Measurements from ENCODE around the gene PLPP3. TPM values are rescaled to one million over a fixed set of nuclear protein-coding genes. Genes with fewer than 3 reads are reported as not detected.

PLPP3 gene
- total and polyA plus RNA-seq, 9 of the 15 experiments (the other 6 are each of a cell fraction or from before 2014, with no cell fraction given), result 0.07 to 0.54 (median 0.20) TPM

- POLR2A ChIA-PET, result interaction anchor here (0.7 kb wide), 1 partner anchor 771 kb away, joined by 3 read pairs; no protein-coding TSS in a partner anchor
- H3K27me3 ChIP-seq (ENCODE audit: control insufficient read depth in 2 of 2, insufficient read depth in 2 of 2, low read length in 2 of 2), result no peaks in the 10 kb centered on the region; a peak in 1 of 5 replicates
- TF ChIP-seq RAD21 (CRISPR knock-in tag; conservative IDR thresholded peaks at IDR 0.05 in 1 of 2, IDR thresholded peaks at IDR 0.05 in 1 of 2) (peak; percentile 88 to 89), ZFP30 (CRISPR knock-in tag; IDR thresholded peaks at IDR 0.05; ENCODE audit: borderline replicate concordance) (no peak), ARNT (IDR thresholded peaks at IDR 0.05) (no peak), GATAD2B (IDR thresholded peaks at IDR 0.05; ENCODE audit: borderline replicate concordance) (no peak), DACH1 (IDR thresholded peaks at IDR 0.05; ENCODE audit: partially characterized antibody) (no peak), GTF2B (IDR thresholded peaks at IDR 0.05; ENCODE audit: extremely low read depth, insufficient read length) (no peak), PTBP1 (IDR thresholded peaks at IDR 0.05; ENCODE audit: low read depth, low read length) (no peak), CTCF (IDR thresholded peaks at IDR 0.05 in 2 of 3, conservative IDR thresholded peaks at IDR 0.05 in 1 of 3; ENCODE audit: insufficient read depth in 2 of 3, low read depth in 1 of 3, low read length in 3 of 3) (peak; percentile 46 to 79 (median 65); a peak in 5 of 6 replicates), ZNF311 (CRISPR knock-in tag; IDR thresholded peaks at IDR 0.05) (no peak)
- TF ChIP-seq, protein P1, sequence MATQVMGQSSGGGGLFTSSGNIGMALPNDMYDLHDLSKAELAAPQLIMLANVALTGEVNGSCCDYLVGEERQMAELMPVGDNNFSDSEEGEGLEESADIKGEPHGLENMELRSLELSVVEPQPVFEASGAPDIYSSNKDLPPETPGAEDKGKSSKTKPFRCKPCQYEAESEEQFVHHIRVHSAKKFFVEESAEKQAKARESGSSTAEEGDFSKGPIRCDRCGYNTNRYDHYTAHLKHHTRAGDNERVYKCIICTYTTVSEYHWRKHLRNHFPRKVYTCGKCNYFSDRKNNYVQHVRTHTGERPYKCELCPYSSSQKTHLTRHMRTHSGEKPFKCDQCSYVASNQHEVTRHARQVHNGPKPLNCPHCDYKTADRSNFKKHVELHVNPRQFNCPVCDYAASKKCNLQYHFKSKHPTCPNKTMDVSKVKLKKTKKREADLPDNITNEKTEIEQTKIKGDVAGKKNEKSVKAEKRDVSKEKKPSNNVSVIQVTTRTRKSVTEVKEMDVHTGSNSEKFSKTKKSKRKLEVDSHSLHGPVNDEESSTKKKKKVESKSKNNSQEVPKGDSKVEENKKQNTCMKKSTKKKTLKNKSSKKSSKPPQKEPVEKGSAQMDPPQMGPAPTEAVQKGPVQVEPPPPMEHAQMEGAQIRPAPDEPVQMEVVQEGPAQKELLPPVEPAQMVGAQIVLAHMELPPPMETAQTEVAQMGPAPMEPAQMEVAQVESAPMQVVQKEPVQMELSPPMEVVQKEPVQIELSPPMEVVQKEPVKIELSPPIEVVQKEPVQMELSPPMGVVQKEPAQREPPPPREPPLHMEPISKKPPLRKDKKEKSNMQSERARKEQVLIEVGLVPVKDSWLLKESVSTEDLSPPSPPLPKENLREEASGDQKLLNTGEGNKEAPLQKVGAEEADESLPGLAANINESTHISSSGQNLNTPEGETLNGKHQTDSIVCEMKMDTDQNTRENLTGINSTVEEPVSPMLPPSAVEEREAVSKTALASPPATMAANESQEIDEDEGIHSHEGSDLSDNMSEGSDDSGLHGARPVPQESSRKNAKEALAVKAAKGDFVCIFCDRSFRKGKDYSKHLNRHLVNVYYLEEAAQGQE (IDR thresholded peaks at IDR 0.05; ENCODE audit: borderline replicate concordance), result peak; percentile 79
- TF ChIP-seq, protein P1 (CRISPR knock-in tag; IDR thresholded peaks at IDR 0.05; ENCODE audit: low read depth), result no peak
Observed at GRCh38 chr1:56584910-56585528, 5.7 kb upstream of the PLPP3 start.

More at GRCh38 chr1:56584910-56585528, 5.7 kb upstream of the PLPP3 start:
- intact Hi-C loops (cut with micrococcal nuclease), result loop anchor here (2.0 to 10.0 kb wide), 5 partner anchors 176 to 1300 kb away; no protein-coding TSS in a partner anchor
- no peaks in the 10 kb centered on the region for H3K4me1 ChIP-seq (replicated peaks in 1 of 2; ENCODE audit: control insufficient read depth in 2 of 2, insufficient read depth in 2 of 2, low read length in 2 of 2)
- in situ Hi-C loops (cut with MboI), result loop anchor here (10.0 to 25.0 kb wide), 3 partner anchors 1198 to 1448 kb away; no protein-coding TSS in a partner anchor
- DNase-seq (ENCODE audit: extremely low read depth in 1 of 4, low spot score in 3 of 4) (peak; percentile 37 to 49 (median 48)), ATAC-seq (peak; percentile 70; the same call in 2 of the 3 replicates), FAIRE-seq (peak; percentile 79)
- H3K9ac ChIP-seq (ENCODE audit: insufficient read depth in 1 of 2, low read depth in 2 of 2, low read length in 2 of 2), result no peak overlapping the region
- H2AFZ ChIP-seq (ENCODE audit: low read depth, low read length), result no peak overlapping the region
- CTCF ChIA-PET (ENCODE audit: low intra/inter-chr PET ratio), result interaction anchor here (0.7 to 1.6 kb wide), 6 partner anchors 168 to 1640 kb away, joined by 3 to 5 read pairs (median 4); no protein-coding TSS in a partner anchor
- no peaks in the 10 kb centered on the region for H3K9me3 ChIP-seq (replicated peaks; ENCODE audit: control insufficient read depth, insufficient read depth, low read depth, low read length)
- no peaks in the 10 kb centered on the region for H3K36me3 ChIP-seq (ENCODE audit: control insufficient read depth, insufficient read depth, low read length)
- no peaks in the 10 kb centered on the region for H3K9me1 ChIP-seq (ENCODE audit: control insufficient read depth, insufficient read depth, low read length)
- no peak overlapping the region for H3K27ac ChIP-seq (ENCODE audit: extremely low read depth, low read depth, low read length)
- no peaks in the 10 kb centered on the region for H3K79me2 ChIP-seq (ENCODE audit: control insufficient read depth, insufficient read depth, low read length)
- no peaks in the 10 kb centered on the region for H4K20me1 ChIP-seq (replicated peaks; ENCODE audit: control insufficient read depth, insufficient read depth, low read length)
- WGBS (ENCODE audit: insufficient coverage, low coverage, missing lambda C conversion rate), result 0% methylated on average over 5 of the region's 5 CpGs
- H3K4me2 ChIP-seq (ENCODE audit: insufficient read depth, low read length), result no peak overlapping the region
- no peak overlapping the region for H3K4me3 ChIP-seq
- BruUV-seq (replicated peaks), result no TSS peak
